Dermis blood vessel endothelial cell (primary cell): ENCODE measurements around the gene CAPN12. TPM values are rescaled to one million over a fixed set of nuclear protein-coding genes. Genes with fewer than 3 reads are reported as not detected.
A peak's percentile ranks its signal among the peaks of the same experiment; 100 is the strongest.

Experiments
- DNase-seq: peaks from one replicate; pipeline ENCODE4 v3.0.0; 2010
- total RNA-seq: library from RNA; depleted of rRNA; stranded (reverse); fragments of >200 nt; gene quantifications from 2 replicates; pipeline ENCODE4 v1.2.3, GENCODE V29; 2014

Gene CAPN12
- total RNA-seq, 1 donor from 2014 or later, result not detected

DNA sequence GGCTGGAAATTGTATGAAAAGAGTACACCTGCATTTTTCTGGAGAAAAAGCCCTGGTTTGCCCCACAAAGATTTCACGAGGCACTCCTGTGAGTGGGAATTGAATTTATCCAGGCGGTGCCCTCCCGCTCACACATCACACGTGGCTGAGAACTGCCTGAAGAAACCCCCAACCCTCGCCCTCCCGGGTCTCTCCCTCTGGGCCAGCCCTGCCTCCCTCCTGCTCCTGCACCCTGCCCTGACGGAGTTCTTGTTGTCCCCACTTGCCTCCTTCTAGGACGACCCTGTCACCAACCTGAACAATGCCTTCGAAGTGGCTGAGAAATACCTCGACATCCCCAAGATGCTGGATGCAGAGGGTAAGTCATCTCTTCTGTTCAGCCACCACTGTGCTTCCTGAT is 35.2 kb downstream of the CAPN12 start:
- no peak for DNase-seq

DNA sequence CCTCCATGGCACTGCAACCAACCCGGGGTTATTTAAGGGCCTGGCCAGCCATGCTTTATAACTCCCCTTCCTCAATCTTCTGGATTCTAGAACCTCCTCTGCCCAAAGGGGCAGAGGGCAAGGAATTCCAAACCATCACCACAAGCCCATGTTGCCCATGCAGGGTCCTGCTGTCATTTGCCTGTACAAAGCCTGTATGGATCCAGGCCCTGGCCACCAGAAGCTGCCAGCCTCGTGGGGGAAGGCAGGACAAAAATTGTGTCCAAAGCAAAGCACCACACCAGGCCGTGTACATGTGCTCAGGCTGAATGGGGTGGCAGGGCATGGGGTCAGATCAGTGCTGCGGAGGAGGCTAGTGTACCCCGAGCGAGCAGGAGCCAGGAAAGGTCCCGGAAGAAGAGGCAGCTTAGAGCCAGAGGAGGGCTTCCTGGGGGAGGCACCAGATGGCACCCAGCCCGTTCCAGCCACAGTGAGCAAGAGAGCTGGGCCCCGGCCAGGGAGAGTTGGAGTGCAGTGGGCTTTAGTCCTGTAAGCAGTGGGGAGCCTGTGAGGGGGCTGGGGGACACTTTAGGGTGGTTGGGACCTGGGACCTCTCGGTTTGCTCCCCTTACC is 35.8 kb downstream of the CAPN12 start:
- no peak for DNase-seq

DNA sequence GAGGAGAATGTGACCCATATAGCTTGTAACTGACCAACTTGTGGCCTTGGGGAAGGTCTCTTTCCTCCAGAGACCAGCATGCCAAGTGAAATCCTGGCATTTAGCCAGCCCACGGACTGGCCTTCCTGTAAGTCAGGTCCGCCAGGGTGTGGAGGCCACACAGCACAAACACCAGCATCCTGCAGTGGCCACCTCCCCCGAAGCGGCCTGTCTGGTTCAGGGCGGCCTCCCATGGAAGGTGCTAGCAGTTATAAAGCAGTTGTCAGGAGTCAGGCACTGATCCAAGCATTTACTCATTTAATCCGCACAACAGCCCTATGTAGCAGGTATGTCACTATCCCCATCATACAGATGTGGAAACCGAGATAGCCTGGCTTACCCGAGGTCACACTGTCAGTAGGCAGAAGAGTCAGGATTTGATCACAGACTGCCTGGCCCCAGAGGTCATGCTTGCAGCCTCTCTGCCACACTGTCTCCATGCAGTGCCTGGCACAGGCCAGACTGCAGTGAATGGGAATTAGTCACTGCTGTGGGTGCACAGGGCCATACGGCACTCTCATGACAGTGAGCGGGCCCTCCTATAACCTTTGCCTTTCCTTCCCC is 36.7 kb downstream of the CAPN12 start:
- peak; percentile 94 for DNase-seq

DNA sequence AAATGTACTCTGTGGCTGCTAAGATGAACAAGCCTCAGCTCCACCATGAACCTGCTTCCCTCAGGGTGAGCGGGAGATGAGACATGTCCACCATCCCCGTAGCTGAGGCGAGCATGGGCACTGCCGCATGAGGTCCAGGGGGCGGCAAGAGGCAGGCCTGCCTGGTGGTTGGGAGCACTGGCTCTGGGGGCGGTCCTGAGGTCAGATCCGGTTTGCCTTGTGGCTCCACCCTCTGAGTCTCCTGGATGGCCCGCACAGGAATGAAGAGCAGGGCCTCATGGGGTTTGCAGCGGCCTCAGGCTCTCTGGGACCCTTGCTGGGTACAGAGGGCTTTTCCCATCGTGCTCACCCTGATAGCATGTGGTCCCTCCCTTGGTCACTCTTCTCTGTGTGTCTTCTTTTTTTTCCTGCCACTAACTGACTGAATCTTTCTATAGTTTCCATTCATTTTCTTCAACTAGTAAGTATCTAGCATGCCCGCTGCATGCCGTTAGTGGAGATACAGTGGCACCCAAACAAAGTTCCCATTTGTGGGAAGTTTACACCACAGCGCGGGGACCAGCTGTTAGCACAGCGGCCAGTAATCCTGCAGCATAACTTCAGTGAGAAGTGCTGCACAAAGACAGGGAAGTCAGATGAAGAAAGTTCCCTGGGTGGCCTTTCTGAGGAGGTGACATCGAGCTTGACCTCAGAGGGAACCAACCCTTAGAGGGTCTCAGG is 37.3 kb downstream of the CAPN12 start:
- DNase-seq, result peak; percentile 67

DNA sequence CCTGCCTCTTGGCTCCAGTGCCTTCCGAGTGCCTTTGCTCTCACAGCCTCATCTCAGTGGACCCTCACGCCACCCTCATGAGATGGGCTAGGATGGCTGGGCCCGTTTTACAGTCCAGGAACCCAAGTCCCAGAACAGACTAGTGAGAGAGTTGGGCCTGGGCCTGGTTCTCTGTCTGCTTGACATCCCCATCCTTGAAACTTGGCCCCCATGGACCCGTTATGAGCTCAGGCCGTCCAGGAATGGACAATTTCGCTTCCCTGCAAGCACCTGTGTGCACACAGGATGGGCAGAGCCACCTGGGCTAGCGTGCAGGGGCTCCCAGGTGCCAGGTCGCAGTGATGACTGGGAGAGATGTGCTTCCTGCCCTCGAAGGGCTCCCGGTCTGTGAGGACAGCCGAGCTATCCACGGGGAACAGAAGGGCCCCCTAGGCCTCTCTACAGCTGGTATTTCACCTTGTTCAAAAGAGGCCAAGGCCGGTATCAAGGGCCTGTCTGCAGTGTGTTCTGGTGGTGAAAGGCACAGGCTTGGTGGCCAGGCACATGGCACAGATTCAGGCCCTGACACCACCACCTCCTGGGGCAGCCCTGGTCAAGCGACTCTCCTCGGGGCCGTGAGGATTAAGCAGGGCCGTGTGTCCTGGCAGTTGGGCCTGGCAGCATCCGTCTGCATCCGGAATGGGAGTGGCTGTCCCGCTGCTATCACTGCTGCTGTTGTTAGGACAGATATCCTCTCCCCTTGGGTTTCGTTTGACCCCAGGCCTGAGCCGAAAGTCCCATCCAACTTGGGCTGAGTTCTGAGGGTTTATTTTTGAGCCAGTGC is 38.9 kb downstream of the CAPN12 start:
- no peak for DNase-seq

DNA sequence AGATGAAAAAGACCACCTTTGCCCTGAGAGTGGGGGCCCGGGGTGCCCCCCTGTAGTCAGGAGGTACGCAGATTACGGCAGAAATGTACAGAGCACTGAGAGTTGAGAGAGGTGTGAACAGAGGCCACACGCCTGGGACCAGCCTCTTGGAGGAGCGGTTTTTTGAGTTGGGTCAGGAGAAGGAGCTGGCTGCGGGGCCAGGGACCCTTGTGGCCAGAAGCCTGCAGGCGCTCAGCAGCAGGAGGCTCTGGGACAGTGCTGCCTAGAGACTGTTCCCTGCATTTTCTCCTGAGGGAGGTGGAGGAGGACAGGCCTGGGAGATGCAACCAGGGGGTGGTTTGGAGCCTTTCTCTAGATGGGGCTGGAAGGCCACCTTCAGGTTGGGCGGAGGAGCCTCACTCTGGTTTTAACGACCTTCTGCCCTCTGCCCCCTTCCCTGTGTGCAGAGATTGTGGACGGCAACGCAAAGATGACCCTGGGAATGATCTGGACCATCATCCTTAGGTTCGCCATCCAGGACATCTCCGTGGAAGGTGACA is 39.7 kb downstream of the CAPN12 start:
- DNase-seq, result no peak

DNA sequence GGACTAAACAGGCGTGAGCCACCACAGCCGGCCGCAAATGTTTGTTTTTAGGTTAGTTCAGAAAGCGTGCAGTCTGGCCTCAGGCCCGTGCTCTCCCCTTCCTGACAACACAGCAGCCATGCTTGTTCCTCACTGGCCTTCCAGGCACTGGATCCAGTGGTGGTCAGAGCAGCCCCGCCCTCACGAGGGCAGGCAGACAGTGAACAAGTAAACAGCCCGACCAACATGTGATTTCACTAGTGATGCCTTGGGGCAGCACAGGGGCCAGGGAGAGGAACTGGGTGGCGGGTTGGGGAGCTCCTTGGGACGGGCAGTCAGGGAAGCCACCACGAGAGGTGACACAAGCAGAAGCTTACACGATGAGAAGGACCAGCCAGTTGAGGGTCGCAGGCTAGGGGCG is 40.8 kb downstream of the CAPN12 start:
- DNase-seq, result no peak

DNA sequence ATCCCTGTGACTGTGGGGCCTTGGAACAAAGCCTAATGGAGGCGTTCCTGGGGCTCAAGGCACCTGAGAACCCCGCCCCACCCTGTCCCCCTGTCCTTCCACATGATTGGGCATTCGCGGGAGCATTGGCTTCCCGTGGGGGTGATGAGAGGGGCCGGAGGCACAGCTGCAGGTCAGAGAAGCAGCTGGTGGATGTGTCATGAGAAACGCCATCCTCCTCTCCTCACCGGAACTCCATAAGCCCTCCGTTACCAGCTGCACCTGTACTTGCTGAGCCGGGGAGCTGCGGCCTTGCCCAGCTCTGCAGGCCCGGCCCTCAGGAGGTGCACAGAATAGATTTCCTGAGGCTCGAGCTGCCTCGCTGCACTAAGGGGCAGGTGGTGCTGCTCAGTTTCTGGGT is 42.0 kb downstream of the CAPN12 start:
- no peak for DNase-seq

DNA sequence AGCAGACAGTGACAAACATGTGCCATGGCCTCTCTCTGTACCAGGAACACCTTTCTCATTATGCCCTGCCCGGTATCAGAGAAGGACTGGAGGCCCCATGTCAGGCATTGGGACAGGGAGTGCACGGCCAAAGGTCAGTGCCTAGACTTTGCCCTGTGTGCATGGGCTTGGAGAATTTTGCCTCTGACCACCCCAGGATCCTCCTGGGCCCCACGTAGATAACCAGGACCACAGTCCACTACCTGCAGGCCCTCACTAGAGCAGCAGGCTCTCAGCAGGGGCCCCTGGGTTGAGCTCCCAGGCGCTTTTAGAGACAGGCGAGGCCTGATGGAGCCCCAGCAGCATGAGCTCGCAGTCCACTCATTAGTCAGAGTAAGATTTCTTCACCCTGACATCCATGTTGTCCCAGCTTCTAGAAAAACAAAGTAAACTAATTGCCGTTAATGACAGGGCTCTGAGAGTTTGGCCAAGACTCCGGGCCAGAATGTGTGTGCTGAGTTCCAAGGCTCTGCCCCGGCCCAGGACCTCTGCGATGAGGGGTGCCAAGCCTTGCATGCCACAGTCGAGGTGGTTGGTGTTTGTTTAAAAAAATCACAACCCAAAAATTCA is 42.7 kb downstream of the CAPN12 start:
- DNase-seq, result no peak

DNA sequence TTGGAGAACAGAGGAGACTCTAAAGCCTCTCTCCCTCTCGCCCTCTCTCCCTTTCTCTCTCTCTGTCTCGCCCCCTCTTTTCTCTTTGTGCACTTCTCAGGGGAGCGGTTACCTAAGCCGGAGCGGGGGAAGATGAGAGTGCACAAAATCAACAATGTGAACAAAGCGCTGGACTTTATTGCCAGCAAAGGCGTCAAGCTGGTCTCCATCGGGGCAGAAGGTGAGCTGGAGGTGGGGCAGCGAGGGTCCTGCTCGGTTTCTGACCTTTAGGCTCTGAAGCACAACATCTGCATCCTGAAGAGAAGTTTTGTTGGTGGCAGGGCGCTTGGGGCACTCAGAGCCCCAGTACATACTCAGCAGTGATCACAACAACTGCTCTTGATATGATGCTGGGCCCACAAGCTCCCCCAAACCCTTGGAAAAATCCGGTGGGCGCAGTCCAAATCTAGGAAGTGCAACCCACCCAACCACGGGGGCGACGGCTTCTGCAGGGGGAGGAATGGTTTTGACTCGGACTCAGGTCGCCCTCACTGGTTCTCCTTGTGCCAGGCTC is 43.3 kb downstream of the CAPN12 start:
- DNase-seq, result no peak

DNA sequence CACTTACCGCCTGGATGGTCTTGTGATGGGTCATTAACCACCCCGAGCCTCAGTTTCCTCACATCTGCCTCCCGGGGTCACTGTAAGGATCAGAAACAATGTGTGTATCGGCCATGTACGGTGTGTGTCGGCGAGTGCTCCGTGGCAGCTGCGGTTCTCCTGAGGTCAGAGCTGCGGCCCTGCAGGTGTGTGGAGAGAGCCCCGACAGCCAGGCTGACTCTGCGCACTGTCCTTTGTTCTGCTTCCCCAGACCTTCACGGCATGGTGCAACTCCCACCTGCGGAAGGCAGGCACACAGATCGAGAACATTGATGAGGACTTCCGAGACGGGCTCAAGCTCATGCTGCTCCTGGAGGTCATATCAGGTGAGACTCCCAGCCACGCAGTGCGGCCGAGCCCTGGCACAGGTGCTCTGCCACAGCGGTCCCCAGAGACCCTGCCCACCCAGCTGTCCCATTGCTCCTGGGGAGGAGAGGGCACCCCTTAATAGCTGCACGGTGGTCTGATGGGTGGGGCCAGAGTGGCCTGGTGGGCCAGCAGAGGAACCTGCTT is 43.8 kb downstream of the CAPN12 start:
- no peak for DNase-seq

DNA sequence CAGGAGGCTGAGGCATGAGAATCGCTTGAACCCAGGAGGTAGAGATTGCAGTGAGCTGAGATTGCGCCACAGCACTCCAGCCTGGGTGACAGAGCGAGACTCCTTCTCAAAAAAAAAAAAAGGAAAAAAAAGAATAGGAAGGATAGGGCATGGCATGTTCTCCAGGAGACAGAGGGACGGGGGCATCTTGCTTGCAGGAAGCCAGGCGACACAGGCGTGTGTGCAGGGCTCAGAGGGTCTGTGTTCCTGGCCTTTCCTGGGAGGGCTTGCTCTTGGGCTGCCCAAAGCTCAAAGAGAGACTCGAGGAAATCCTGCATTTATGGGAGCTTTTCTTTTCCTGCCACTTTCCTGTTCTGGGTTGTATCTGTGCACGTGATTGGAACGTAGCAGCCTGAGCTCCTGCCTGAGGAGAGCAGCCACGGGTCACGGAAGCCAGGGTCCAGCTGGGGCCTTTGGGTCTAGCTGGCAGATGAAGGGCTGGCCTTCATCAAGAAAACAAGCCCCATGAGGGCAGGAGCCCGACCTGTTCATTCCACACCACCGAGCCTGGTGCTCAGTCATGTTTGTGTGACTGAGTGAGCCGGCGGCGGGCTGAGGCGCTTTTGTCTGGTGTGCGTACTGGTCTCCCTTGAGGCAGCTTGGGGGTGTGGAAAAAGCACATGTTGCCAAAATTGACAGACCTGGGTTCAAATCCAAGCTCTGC is 44.5 kb downstream of the CAPN12 start:
- peak; percentile 46 for DNase-seq

DNA sequence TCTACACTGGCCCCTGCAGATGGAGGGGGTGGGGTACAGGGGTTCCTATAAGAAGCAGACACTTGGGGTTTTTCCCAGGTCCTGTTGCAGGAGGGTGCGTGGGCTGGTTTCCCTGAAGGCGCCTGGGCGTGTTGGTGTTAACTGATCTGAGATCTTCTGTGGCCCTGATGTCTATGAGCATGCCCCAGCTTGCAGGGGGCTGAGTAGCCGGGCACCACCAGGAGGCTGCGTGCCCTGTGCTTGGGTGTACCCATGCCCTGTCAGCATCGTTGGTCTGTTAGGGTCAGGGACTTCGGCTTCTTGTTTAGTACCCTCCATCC is 45.3 kb downstream of the CAPN12 start:
- DNase-seq, result no peak

DNA sequence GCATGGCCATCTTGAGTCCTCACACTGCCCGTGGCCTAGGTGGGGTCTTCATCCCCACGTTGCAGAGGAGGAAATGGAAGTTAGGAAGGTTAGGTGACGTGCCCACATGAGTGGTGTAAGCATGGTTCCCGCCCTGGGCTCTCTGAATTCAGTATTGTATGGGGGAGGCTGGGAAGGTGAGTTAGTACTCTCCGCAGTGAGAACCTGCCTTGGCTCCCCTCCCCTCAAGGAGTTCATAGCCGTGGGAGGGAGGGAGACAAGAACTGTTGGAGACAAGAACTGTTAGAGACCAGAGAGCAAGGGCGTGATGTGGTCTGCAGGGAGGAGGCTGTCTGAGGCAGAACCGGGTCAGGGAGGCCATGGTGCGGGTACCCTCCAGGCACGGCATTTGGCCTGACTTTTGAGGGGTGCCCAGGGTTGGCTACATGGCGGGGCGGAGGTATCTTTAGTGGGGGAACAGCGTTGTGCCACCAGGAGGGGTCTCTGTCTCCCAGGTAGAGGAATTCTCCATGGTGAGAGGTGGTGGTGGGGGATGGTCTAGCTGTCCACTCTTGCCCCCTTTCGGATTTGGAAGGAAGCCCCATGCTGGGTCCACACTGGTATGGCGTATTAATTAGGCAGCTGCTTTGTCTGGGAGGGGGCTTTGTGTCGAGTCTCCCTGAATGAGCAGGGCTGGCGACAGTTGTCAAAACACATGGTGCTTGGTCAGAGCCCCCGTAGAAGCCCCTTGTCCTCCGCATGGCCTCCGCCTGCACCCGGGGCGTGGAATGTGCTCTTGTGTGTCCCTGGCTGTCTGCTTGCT is 45.8 kb downstream of the CAPN12 start:
- DNase-seq, result no peak

DNA sequence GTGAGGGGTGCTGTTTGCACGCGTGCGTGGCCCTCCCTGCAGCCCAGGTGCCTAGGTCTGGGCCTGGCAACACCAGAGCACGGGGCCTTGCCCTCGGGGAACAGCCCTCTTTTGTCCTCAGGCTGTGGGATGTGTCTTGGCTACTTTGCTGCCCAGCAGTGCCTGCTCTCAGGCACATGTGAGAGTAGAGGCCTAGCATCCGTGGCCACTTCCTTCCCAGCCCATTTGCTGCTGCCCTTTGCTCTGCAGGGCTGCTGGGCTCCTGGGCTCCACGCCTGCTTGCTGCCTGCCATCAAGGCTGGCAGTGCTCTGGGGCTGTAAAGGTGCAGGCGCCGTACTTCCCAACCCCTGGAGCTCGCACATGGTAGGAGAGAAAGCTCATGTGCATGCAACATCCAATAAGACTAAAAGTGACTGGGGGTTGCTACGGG is 46.6 kb downstream of the CAPN12 start:
- DNase-seq, result no peak

DNA sequence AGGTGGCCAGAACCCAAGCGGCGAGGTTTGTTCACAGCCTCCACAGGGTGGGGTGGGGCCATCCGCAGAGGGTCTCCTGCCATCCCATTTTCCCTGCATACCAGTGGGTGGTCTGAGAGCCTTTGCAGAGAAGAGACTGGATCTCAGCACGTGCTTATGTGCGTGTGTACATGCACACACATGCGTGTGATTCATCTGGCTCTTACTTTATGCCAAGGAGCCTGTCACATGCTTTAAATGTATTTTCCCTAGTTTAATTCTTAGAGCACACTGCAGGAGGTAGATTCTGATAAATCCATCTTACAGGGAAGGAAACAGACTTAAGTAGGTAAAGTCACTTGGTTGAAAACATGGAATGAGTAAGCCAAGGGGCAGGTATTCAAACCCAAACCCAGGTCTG is 47.1 kb downstream of the CAPN12 start:
- DNase-seq, result no peak

DNA sequence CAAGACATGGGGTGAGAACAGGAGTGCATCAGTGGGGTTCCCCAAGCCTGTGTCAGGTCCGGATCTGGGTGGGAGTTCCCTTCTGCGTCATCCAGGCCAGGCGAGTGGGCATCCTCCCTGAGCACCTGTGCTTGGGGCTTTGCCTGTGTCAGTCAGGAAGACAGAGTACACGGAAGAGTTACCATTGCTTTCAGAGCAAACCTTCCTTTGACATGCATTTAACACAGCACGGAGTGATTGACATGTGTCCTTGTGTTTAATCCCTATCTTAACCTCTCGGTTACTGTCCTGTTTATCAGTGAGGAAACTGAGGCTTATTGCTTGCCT is 47.6 kb downstream of the CAPN12 start:
- DNase-seq, result no peak

DNA sequence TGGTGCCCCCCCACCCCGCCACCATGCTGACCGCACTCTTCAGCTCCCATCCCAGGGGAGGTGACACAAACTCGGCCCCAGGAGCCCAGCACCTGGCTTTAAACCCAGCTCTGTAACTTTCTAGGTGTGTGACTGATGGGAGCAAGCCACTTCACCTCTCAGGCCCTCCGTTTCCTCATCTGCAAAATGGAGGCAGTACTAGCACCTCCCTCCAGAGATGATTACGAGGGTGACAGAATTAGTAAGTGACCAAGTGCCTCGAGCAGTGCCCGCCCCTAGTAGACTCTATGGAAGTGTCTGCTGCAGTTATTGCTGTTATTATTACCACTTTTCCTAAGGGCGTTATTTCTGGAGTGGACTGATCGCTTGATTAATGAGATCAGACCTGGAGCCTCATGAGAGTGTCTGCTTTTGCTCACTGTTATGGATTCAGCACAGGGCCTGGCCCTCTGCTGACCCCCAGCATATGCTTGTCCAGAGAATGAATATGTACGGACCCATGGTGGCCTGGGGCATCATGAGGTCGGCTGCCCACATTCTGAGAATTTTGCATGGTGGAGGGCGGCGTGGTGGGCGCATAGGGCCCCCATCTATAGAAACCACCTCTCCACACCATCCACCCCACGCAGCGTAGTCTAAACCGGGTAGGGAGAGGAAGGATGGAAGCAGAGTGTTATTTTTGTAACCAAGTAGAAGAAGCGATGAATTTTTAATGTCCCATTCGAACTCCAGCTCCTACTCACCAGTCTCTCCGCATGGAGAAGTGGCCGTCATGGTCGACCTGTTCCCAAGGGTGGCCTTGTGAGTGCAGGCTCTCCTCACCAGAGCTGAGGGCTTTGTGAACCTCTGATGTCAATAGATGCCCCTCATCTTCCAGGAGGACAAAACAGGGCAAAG is 48.2 kb downstream of the CAPN12 start:
- DNase-seq, result no peak

DNA sequence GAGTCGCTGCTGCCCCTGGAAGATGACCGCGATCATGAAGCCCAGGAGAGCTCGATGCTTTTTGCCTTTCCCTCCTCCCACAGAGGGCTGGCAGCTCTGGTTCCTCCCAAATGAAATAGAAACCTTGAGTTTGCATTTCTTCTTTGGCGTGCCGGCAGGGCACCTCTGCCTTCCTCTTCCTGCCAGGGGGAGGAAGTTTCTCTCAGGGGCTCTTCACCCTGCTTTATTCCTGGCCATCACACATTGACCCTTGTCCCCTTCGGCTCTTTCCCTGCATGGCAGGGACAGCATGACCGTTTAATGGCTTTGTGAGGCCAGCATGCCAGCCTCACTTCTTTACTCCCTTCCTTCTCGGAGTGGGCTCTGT is 49.0 kb downstream of the CAPN12 start:
- DNase-seq, result no peak
